Testis (tissue), 3 donors: ENCODE measurements around the gene MTCP1. TPM values are rescaled to one million over a fixed set of nuclear protein-coding genes. Genes with fewer than 3 reads are reported as not detected.
A peak's percentile ranks its signal among the peaks of the same experiment; 100 is the strongest.

ENCODE experiments used
- DNase-seq: peaks from one replicate; pipeline ENCODE4 v3.0.0-alpha.2; 2019
- H3K27ac ChIP-seq, 2 donors: fragments of 200-600 bp; sonication (generic); one replicate each; pipeline ENCODE4 v1.5.1; 2019
- H3K27me3 ChIP-seq: fragments of 200-600 bp; sonication (generic); one replicate; pipeline ENCODE4 v1.5.1; 2019
- H3K36me3 ChIP-seq: fragments of 200-600 bp; sonication (generic); one replicate; pipeline ENCODE4 v1.5.1; 2017; ENCODE audit warnings: low read depth; ENCODE audit errors: missing control alignments
- H3K4me1 ChIP-seq: fragments of 200-600 bp; sonication (generic); one replicate; pipeline ENCODE4 v1.5.1; 2019
- H3K4me3 ChIP-seq, 2 donors: fragments of 200-600 bp; sonication (generic); one replicate each; pipeline ENCODE4 v1.5.1; 2017 to 2019
- H3K9me3 ChIP-seq: fragments of 200-600 bp; sonication (generic); one replicate; pipeline ENCODE4 v1.5.1; 2017
- CTCF ChIP-seq, 3 experiments: fragments of 450-650 bp in 2 of 3; fragments of 200-600 bp in 1 of 3; sonication (generic) in 1 of 3; IDR thresholded peaks; one replicate each; pipeline ENCODE4 v1.5.1; 2016 to 2019; ENCODE audit warnings: antibody characterized with exemption in 3 of 3, mild to moderate bottlenecking in 2 of 3, moderate library complexity in 1 of 3
- POLR2A ChIP-seq: fragments of 450-650 bp; IDR thresholded peaks from one replicate; pipeline ENCODE4 v1.6.1; 2017; ENCODE audit warnings: antibody characterized with exemption, mild to moderate bottlenecking, moderate library complexity
- WGBS, 2 donors: methylation state at CpG; one replicate each; pipeline ENCODE4 v1.1.5; 2018; 5-methylcytosine and 5-hydroxymethylcytosine counted together
- intact Hi-C: fragments of 100-400 bp; cut with DNase I; formaldehyde crosslinking; loops from one replicate; pipeline ENCODE4 v1.15.1; 2023; ENCODE audit warnings: low total_unique reads
- polyA plus RNA-seq: library from polyadenylated mRNA; stranded (reverse); fragments of 350-450 nt; fragmentation: Illumina TruSeq; extraction: RNeasy Lipid Tissue Mini Kit (QIAGEN cat#74804); gene quantifications from one replicate; pipeline ENCODE4 v1.2.3, GENCODE V29; 2014; ENCODE audit warnings: low read depth, low replicate concordance; ENCODE audit not compliant: insufficient read depth
- total RNA-seq, 2 donors: library from RNA; depleted of rRNA; stranded (reverse); fragments of >200 nt; gene quantifications; one replicate each; pipeline ENCODE4 v1.2.3, GENCODE V29; 2016

Gene MTCP1
- total and polyA plus RNA-seq, 3 donors from 2014 or later, result 23.3 to 25.5 (median 25.0) TPM

GRCh38 chrX:155026727-155027508 is 44.0 kb downstream of the MTCP1 start, which contains the start of gene FUNDC2:
Gene FUNDC2, plus strand, starts transcription at chrX:155026844. Its CDS starts 95 bp downstream, at chrX:155026939.
- 0 to 3% methylated on average over 5 to 13 of the region's 82 CpGs for WGBS, 2 donors
- intact Hi-C loops, result no loop called here
- no peaks in the 10 kb centered on the region for H3K36me3 ChIP-seq
- H3K4me3 ChIP-seq, result peak within 1 kb of the TSS; percentile 64 to 72
- TF ChIP-seq CTCF (IDR thresholded peaks at IDR 0.05) (no peak), POLR2A (no peak)
- no peaks in the 10 kb centered on the region for H3K9me3 ChIP-seq
- H3K27ac ChIP-seq, result peak within 1 kb of the TSS; percentile 94 to 95
- H3K27me3 ChIP-seq, result no peaks in the 10 kb centered on the region
- DNase-seq, result peak; percentile 93
- no peaks in the 10 kb centered on the region for H3K4me1 ChIP-seq

- no peaks in the 10 kb centered on the region for H3K27me3 ChIP-seq
- peak overlapping the region; percentile 64 to 72 for H3K4me3 ChIP-seq
- intact Hi-C loops, result no loop called here
- WGBS, 2 donors, result 0% methylated on average over 15 to 16 of the region's 16 CpGs
- no peaks in the 10 kb centered on the region for H3K9me3 ChIP-seq
- H3K4me1 ChIP-seq, result no peaks in the 10 kb centered on the region
- H3K27ac ChIP-seq, result peak overlapping the region; percentile 94 to 95
- no peaks in the 10 kb centered on the region for H3K36me3 ChIP-seq
- no peak for TF ChIP-seq POLR2A
- TF ChIP-seq CTCF (IDR thresholded peaks at IDR 0.05), result no peak
- DNase-seq, result no peak
Observed at GRCh38 chrX:155026420-155026726, 44.6 kb downstream of the MTCP1 start.

- Histone ChIP-seq H3K27ac (no peak overlapping the region), H3K36me3 (no peaks in the 10 kb centered on the region), H3K4me1 (no peaks in the 10 kb centered on the region), H3K4me3 (no peak overlapping the region), H3K27me3 (no peaks in the 10 kb centered on the region), H3K9me3 (no peaks in the 10 kb centered on the region)
- 77 to 78% methylated on average over 5 to 6 of the region's 6 CpGs for WGBS, 2 donors
- intact Hi-C loops, result no loop called here
- TF ChIP-seq POLR2A (no peak), CTCF (IDR thresholded peaks at IDR 0.05) (no peak)
- no peak for DNase-seq
Observed at GRCh38 chrX:155023907-155024833, 46.8 kb downstream of the MTCP1 start.

- TF ChIP-seq POLR2A (no peak), CTCF (IDR thresholded peaks at IDR 0.05) (no peak)
- peak within 1 kb of the TSS in 1 of 2 donors; percentile 26 for H3K4me3 ChIP-seq
- H3K27me3 ChIP-seq, result no peaks in the 10 kb centered on the region
- WGBS, 2 donors, result 0 to 22% methylated on average over 1 of the region's 1 CpG
- H3K36me3 ChIP-seq, result no peaks in the 10 kb centered on the region
- no peaks in the 10 kb centered on the region for H3K4me1 ChIP-seq
- DNase-seq, result no peak
- intact Hi-C loops, result no loop called here
- no peak within 1 kb of the TSS for H3K27ac ChIP-seq
- H3K9me3 ChIP-seq, result no peaks in the 10 kb centered on the region
Observed at GRCh38 chrX:155022585-155022984, 48.4 kb downstream of the MTCP1 start, which contains the start of gene F8. Gene F8, minus strand, starts transcription at chrX:155022723. Its CDS starts 171 bp downstream, at chrX:155022552.
